ENCODE measurements around the gene RPGR.
A peak's percentile ranks its signal among the peaks of the same experiment; 100 is the strongest.

Gene RPGR

DNA sequence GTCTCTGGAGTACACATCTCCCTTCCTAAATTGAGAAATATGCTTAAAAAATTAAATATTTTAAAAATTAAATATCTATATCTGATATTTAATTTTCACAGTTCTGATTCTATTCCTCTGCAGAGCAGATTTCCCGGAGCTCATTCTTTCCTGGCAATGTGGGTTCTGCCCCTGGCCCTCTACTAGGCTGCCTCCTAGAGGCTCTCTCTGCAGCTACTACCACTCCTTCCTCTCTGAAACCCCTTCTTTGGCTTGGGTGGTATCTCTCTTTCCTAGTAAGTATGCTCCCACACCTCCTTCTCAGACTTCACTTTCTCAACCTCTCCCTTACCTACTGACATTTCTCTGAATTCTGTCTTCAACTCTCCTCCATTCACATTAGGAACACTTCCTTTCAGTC is 45.3 kb downstream of the RPGR start:
- TF ChIP-seq, protein P1, sequence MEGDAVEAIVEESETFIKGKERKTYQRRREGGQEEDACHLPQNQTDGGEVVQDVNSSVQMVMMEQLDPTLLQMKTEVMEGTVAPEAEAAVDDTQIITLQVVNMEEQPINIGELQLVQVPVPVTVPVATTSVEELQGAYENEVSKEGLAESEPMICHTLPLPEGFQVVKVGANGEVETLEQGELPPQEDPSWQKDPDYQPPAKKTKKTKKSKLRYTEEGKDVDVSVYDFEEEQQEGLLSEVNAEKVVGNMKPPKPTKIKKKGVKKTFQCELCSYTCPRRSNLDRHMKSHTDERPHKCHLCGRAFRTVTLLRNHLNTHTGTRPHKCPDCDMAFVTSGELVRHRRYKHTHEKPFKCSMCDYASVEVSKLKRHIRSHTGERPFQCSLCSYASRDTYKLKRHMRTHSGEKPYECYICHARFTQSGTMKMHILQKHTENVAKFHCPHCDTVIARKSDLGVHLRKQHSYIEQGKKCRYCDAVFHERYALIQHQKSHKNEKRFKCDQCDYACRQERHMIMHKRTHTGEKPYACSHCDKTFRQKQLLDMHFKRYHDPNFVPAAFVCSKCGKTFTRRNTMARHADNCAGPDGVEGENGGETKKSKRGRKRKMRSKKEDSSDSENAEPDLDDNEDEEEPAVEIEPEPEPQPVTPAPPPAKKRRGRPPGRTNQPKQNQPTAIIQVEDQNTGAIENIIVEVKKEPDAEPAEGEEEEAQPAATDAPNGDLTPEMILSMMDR (conservative IDR thresholded peaks at IDR 0.05; ENCODE audit: low read length): peak; percentile 40
- TF ChIP-seq EZH2phosphoT487 (IDR thresholded peaks at IDR 0.05; ENCODE audit: borderline replicate concordance): no peak
- no peaks in the 10 kb centered on the region for H4K20me1 ChIP-seq (ENCODE audit: insufficient read depth, low read length, poor library complexity, severe bottlenecking)
- H3K9me2 ChIP-seq (replicated peaks; ENCODE audit: low read depth, low read length): no peaks in the 10 kb centered on the region
- no peaks in the 10 kb centered on the region for H3K27me3 ChIP-seq (ENCODE audit: insufficient read depth, low read length, poor library complexity, severe bottlenecking)
- H3K79me2 ChIP-seq (ENCODE audit: insufficient read depth, low read length): no peaks in the 10 kb centered on the region
- H2AFZ ChIP-seq (ENCODE audit: low read length): no peak overlapping the region
- peaks cover 20% of the 10 kb centered on the region; the same call in 1 of the 2 replicates for H3K36me3 ChIP-seq (ENCODE audit: insufficient read depth, low read length)
- H3F3A ChIP-seq (ENCODE audit: low read depth): no peaks in the 10 kb centered on the region
- no peaks in the 10 kb centered on the region for H3K4me1 ChIP-seq (ENCODE audit: insufficient read depth, low read length, poor library complexity, severe bottlenecking)
- no peak overlapping the region for H3K4me2 ChIP-seq (ENCODE audit: low read depth, low read length, poor library complexity, severe bottlenecking)
- no peaks in the 10 kb centered on the region for H3K9me3 ChIP-seq (ENCODE audit: insufficient read depth, low read depth, low read length)
- no peak overlapping the region for H3K9ac ChIP-seq (ENCODE audit: low read depth, low read length, poor library complexity, severe bottlenecking)
- H3K4me3 ChIP-seq (ENCODE audit: low read length, poor library complexity, severe bottlenecking): no peak overlapping the region

DNA sequence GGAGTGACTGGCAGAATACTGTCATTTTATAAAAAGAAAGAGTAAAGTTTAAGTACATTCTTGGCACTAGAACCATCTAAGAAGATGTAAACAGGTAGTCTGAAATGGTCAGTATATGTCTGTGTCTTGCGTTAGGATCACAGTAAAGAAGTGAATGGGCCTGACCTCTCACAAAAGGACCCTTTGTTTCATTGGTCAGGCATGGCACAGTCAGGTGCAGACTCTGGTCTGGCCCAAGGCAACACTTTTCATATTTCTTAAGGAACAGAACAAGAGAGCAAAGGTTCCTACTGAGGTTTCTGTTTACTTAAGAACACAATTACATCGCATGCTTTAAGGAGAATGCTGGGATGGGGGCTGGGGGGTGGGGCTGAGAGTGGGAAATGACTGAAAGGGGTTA is 48.1 kb downstream of the RPGR start:
- Histone ChIP-seq H2AFZ (ENCODE audit: low read length) (no peak overlapping the region), H3K4me2 (ENCODE audit: low read depth, low read length, poor library complexity, severe bottlenecking) (no peak overlapping the region), H3K79me2 (ENCODE audit: insufficient read depth, low read length) (no peaks in the 10 kb centered on the region), H3K27me3 (ENCODE audit: insufficient read depth, low read length, poor library complexity, severe bottlenecking) (no peaks in the 10 kb centered on the region), H3K9ac (ENCODE audit: low read depth, low read length, poor library complexity, severe bottlenecking) (no peak overlapping the region), H3K4me1 (ENCODE audit: insufficient read depth, low read length, poor library complexity, severe bottlenecking) (no peaks in the 10 kb centered on the region), H3K9me2 (replicated peaks; ENCODE audit: low read depth, low read length) (no peaks in the 10 kb centered on the region), H3F3A (ENCODE audit: low read depth) (no peaks in the 10 kb centered on the region), H4K20me1 (ENCODE audit: insufficient read depth, low read length, poor library complexity, severe bottlenecking) (no peaks in the 10 kb centered on the region), H3K4me3 (ENCODE audit: low read length, poor library complexity, severe bottlenecking) (no peak overlapping the region), H3K9me3 (ENCODE audit: insufficient read depth, low read depth, low read length) (no peaks in the 10 kb centered on the region), H3K36me3 (ENCODE audit: insufficient read depth, low read length) (peaks cover 31% of the 10 kb centered on the region; the same call in 1 of the 2 replicates)
- no peak for TF ChIP-seq EZH2phosphoT487 (IDR thresholded peaks at IDR 0.05; ENCODE audit: borderline replicate concordance)
- TF ChIP-seq, protein P1 (conservative IDR thresholded peaks at IDR 0.05; ENCODE audit: low read length): no peak

DNA sequence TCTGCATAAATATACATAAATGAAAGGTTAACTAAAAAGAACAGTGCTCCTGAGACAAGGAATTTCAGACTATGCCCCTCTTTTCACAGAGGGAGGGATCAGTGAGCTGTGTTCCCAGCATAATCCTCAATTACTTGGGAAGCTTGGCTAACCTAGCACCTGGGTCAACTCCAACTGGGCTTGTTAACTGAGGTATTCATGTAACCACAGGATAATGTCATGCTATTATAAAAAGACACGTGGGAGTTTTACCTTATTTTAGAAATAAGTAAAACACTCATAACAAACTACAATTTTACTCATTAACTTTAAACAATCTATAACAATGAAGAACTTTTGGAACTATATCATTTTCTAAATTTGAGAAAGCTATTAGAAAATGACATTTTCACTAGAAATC is 48.6 kb downstream of the RPGR start:
- Histone ChIP-seq H3K36me3 (ENCODE audit: insufficient read depth, low read length) (peaks cover 34% of the 10 kb centered on the region; the same call in 1 of the 2 replicates), H3K9me2 (replicated peaks; ENCODE audit: low read depth, low read length) (no peaks in the 10 kb centered on the region), H3K27me3 (ENCODE audit: insufficient read depth, low read length, poor library complexity, severe bottlenecking) (no peaks in the 10 kb centered on the region), H3K9ac (ENCODE audit: low read depth, low read length, poor library complexity, severe bottlenecking) (no peak overlapping the region), H4K20me1 (ENCODE audit: insufficient read depth, low read length, poor library complexity, severe bottlenecking) (no peaks in the 10 kb centered on the region), H3F3A (ENCODE audit: low read depth) (no peaks in the 10 kb centered on the region), H3K9me3 (ENCODE audit: insufficient read depth, low read depth, low read length) (no peaks in the 10 kb centered on the region), H3K4me1 (ENCODE audit: insufficient read depth, low read length, poor library complexity, severe bottlenecking) (no peaks in the 10 kb centered on the region), H3K4me3 (ENCODE audit: low read length, poor library complexity, severe bottlenecking) (no peak overlapping the region), H3K4me2 (ENCODE audit: low read depth, low read length, poor library complexity, severe bottlenecking) (no peak overlapping the region), H3K79me2 (ENCODE audit: insufficient read depth, low read length) (no peaks in the 10 kb centered on the region), H2AFZ (ENCODE audit: low read length) (no peak overlapping the region)
- TF ChIP-seq EZH2phosphoT487 (IDR thresholded peaks at IDR 0.05; ENCODE audit: borderline replicate concordance): no peak
- TF ChIP-seq, protein P1 (conservative IDR thresholded peaks at IDR 0.05; ENCODE audit: low read length): no peak
